ENCODE data around the gene PTDSS2. TPM values are rescaled to one million over a fixed set of nuclear protein-coding genes. Genes with fewer than 3 reads are reported as not detected.

The PTDSS2 gene
- total RNA-seq, 1 donor from 2014 or later, result 30.2 TPM

- Histone ChIP-seq H3K4me3 (peak overlapping the region; percentile 94), H3K9me3 (replicated peaks) (no peaks in the 10 kb centered on the region), H3K27ac (replicated peaks) (peak overlapping the region; percentile 91), H3K27me3 (ENCODE audit: low read depth) (peaks cover 23% of the 10 kb centered on the region), H3K4me1 (peaks cover 54% of the 10 kb centered on the region), H3K36me3 (peaks cover 28% of the 10 kb centered on the region)
- intact Hi-C loops (cut with micrococcal nuclease), result no loop called here
- TF ChIP-seq, protein P1, sequence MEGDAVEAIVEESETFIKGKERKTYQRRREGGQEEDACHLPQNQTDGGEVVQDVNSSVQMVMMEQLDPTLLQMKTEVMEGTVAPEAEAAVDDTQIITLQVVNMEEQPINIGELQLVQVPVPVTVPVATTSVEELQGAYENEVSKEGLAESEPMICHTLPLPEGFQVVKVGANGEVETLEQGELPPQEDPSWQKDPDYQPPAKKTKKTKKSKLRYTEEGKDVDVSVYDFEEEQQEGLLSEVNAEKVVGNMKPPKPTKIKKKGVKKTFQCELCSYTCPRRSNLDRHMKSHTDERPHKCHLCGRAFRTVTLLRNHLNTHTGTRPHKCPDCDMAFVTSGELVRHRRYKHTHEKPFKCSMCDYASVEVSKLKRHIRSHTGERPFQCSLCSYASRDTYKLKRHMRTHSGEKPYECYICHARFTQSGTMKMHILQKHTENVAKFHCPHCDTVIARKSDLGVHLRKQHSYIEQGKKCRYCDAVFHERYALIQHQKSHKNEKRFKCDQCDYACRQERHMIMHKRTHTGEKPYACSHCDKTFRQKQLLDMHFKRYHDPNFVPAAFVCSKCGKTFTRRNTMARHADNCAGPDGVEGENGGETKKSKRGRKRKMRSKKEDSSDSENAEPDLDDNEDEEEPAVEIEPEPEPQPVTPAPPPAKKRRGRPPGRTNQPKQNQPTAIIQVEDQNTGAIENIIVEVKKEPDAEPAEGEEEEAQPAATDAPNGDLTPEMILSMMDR (IDR thresholded peaks at IDR 0.05; ENCODE audit: borderline replicate concordance), result no peak
- peak; percentile 26 for DNase-seq
Observed at GRCh38 chr11:534396-535209, 84.5 kb downstream of the PTDSS2 start.

DNA sequence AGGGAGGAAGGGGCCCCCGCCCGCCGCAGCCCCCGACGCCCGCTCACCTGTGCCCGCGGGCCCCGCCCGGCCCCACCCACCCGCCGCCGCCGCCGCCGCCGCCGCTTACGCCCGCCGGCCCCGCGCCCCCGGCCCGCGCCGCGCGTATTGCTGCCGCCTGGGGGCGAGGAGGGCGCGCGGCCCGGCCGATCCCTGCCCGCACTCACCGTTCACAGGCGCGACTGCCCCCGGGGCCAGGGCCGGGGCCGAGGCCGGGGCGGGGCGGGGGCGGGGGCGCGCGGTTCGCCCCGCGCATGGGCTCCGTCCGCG, 85.1 kb downstream of the PTDSS2 start:
- H3K4me3 ChIP-seq, result peak overlapping the region; percentile 94
- intact Hi-C loops (cut with micrococcal nuclease), result no loop called here
- H3K9me3 ChIP-seq (replicated peaks), result no peaks in the 10 kb centered on the region
- DNase-seq, result no peak
- TF ChIP-seq, protein P1 (IDR thresholded peaks at IDR 0.05; ENCODE audit: borderline replicate concordance), result no peak
- peak overlapping the region; percentile 91 for H3K27ac ChIP-seq (replicated peaks)
- H3K36me3 ChIP-seq, result peaks cover 28% of the 10 kb centered on the region
- H3K4me1 ChIP-seq, result peaks cover 54% of the 10 kb centered on the region
- peaks cover 29% of the 10 kb centered on the region for H3K27me3 ChIP-seq (ENCODE audit: low read depth)

DNA sequence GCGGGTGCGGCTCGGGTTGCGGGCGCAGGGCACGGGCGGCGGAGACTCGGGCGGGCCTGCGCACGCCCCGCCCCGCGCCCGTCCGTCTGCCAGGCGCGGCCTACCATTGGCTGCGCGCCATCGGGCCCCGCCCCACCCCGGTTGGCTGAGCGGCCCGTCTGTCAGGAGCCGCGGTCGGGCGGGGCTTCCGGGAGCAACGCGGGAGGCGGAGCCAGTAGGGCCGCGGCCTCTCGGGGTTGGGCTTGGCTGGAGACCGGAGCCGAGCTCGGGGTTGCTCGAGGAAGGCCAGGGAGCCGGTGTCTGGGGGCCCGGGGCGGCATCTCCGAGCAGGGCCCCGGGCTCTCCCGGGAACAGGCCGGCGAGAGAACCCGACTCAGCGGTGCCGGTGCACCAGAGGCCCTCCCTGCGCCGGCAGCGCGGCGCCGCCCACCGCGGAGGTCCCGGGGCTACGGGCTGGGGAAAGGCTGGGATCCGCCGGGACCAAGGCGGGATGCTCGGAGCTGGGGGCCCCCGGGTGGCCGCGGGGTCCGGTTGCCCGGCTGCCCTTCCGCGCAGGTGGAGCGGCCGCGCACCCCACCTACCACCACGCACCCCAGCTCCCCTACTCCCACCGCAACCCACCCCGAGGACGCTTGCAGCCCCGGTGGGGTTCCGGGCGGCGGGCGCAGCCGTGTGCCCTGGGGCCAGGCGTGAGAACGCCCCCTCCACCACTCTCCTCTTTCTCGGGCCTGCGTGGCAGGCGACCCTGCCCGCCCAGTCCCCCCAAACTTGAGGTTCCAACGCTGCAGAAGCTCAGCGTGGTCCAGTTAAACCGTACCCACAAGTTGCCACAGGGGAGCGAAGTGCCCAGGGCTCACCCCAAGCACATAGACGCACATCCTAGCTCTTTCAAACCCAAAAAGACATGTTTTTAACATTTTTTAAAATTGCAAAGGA, 85.7 kb downstream of the PTDSS2 start, which contains the start of gene HRAS:
Gene HRAS, minus strand, starts transcription at position 58 of the 936 bp plus-strand sequence.
- TF ChIP-seq, protein P1 (IDR thresholded peaks at IDR 0.05; ENCODE audit: borderline replicate concordance), result no peak
- H3K4me3 ChIP-seq, result peak within 1 kb of the TSS; percentile 94
- H3K4me1 ChIP-seq, result peaks cover 54% of the 10 kb centered on the region
- peaks cover 35% of the 10 kb centered on the region for H3K27me3 ChIP-seq (ENCODE audit: low read depth)
- H3K36me3 ChIP-seq, result peaks cover 28% of the 10 kb centered on the region
- intact Hi-C loops (cut with micrococcal nuclease), result no loop called here
- DNase-seq, result peak; percentile 95
- H3K27ac ChIP-seq (replicated peaks), result peak within 1 kb of the TSS; percentile 91
- H3K9me3 ChIP-seq (replicated peaks), result no peaks in the 10 kb centered on the region

GRCh38 chr11:536841-537621, 87.0 kb downstream of the PTDSS2 start, which contains the start of gene LRRC56:
LRRC56 (plus strand) TSS chr11:537527; CDS start chr11:540685, 3,158 bp downstream.
- TF ChIP-seq, protein P1 (IDR thresholded peaks at IDR 0.05; ENCODE audit: borderline replicate concordance), result no peak
- Histone ChIP-seq H3K36me3 (peaks cover 17% of the 10 kb centered on the region), H3K27ac (replicated peaks) (no peak within 1 kb of the TSS), H3K4me3 (peak within 1 kb of the TSS; percentile 94), H3K9me3 (replicated peaks) (no peaks in the 10 kb centered on the region), H3K4me1 (peaks cover 52% of the 10 kb centered on the region), H3K27me3 (ENCODE audit: low read depth) (peaks cover 37% of the 10 kb centered on the region)
- peak; percentile 74 for DNase-seq
- intact Hi-C loops (cut with micrococcal nuclease), result no loop called here

Measured in left ventricle myocardium inferior (tissue), 1 donor.